Measurements from ENCODE around the gene ASTN2.
"Not testable (repeated sequence)": the region's sequence is repeated elsewhere in the genome, so short reads cannot be mapped to it uniquely, and the experiment has no call there.

ASTN2 gene

GRCh38 chr9:116467740-116468351 lies 947.0 kb downstream of the ASTN2 start:
- DNase-seq: no peak

- no peak for DNase-seq
Observed at GRCh38 chr9:116466271-116467235, 948.3 kb downstream of the ASTN2 start.

DNA sequence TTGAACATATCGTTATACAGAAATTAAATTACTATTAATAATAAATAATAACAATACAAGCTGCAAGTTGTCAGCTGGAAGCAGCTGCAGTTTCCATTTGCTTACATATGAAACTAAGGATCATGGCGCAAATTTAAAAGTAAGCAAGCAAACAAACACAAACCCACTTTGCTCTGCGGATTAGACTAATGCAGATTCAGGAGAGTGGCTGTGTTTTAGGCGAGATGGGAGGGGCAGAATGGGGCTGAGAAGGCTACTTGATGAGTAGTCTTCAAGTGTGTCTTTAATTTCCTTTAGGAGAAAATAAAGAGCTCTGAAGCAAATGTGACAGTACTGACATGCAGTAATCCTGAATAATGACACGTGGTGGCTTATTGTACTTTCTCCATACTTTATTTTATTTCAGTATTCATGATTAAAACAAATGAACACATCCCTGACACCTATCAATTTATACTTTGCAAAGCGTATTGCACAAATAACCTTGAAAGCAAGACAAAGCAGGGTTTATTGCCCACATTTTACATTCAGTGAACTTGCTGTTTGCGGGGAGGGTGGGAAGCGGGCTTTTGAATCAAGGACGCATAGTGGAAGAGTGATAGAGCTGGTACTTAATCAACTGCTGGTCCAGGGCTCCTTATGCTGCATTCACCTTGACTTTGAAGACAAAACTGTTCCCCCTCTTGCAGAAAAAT lies 949.1 kb downstream of the ASTN2 start:
- no peak for DNase-seq

DNA sequence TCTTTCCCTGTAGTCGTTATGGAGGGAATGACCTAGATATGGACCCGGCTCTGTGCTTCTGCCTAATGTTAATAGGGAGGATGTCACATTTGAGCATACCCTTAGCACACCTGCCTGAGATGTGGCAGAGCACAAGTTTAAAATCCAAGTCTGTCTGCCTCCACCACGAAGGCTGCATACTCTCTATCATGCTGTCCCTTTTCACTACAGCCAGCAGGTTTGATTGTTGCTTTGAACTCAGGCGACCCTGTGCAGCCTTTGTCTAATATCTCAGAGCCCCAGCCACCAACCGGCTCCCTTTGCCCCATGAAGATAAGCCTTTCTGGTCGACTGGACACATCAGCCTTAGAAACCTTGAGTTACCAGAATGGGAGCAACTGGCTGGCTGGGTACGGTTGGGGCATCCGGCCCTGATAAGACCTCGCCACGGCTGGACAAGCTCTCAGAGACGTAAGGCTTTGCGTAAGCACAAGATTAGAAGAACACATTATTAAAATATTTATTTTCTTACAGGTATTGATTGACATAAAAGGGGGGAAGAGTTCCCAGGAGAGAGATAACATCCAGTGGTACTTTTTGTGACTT lies 949.8 kb downstream of the ASTN2 start:
- DNase-seq: no peak

- DNase-seq: no peak
Observed at GRCh38 chr9:116464423-116464822, 950.4 kb downstream of the ASTN2 start.

- DNase-seq: no peak
Observed at GRCh38 chr9:116461632-116462031, 953.2 kb downstream of the ASTN2 start.

DNA sequence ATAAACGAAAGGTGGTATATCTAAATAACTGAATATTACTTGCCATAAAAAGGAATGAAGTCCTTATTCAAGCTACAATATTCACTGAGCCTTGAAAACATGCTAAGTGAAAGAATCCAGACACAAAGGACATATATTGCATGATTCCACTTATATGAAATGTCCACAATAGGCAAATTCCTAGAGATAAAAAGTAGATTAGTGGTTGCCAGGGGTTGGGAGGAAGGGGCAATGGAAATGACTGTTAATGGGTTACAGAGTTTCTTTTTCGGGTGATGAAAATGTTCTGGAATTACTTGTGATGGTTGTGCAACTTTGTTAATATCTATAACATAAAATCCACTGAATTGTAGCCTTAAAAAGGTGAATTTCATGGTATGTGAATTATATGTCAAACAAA lies 954.8 kb downstream of the ASTN2 start:
- no peak for DNase-seq

- DNase-seq: no peak
Observed at GRCh38 chr9:116459576-116459975, 955.3 kb downstream of the ASTN2 start.

GRCh38 chr9:116456490-116457088 lies 958.3 kb downstream of the ASTN2 start:
- DNase-seq: no peak

GRCh38 chr9:116454539-116454938 lies 960.3 kb downstream of the ASTN2 start:
- DNase-seq: not testable (repeated sequence)

- no peak for DNase-seq
Observed at GRCh38 chr9:116453785-116454184, 961.1 kb downstream of the ASTN2 start.

- no peak for DNase-seq
Observed at GRCh38 chr9:116452634-116453033, 962.2 kb downstream of the ASTN2 start.

- DNase-seq: no peak
Observed at GRCh38 chr9:116452227-116452626, 962.6 kb downstream of the ASTN2 start.

DNA sequence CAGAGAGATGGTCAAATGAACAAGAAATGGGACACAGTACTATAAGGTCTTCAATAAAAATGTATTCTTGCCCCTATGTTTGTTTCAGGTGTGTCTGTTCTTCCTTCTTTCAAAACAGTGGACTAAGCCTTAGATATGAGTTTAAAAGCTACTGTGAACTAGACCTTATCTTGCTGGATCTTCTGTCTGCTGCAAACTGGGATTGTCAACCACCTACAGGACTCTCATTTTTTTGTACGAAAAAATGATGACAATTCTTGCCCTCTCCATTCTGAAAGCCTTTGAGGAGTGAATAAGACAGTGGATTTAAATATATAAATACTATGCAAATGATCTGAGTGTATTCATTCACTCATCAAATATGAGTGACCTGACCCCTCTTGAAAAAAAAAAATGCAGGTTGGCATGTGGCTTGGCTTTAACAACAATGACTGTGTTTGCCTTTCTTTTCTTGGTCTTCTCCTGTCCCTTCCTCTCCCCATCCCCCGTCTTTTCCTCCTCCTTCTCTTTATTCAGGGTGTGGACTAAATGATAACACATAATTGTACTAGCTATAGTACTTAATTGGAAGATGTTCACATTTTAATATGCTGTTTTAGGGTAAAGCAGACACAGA lies 963.2 kb downstream of the ASTN2 start:
- DNase-seq: no peak

- no peak for DNase-seq
Observed at GRCh38 chr9:116450378-116451139, 964.3 kb downstream of the ASTN2 start.

DNA sequence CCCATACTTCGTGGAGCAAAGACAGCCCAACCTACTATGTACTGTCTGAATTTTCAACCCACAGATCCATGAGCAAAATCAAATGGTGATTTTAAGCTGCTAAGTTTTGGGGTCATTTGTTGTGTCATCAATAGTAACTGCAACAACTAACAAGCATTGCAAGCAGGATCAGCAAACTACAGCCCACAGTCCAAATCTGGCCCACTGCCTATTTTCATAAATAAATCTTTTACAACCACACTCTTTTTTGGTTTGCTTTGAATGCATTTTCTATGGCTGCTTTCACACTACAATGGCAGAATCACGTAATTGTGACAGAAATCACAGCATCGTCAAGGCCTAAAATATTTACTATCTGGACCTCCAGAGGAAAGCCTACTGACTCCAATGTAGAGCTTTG lies 964.9 kb downstream of the ASTN2 start:
- no peak for DNase-seq

GRCh38 chr9:116448431-116448830 lies 966.4 kb downstream of the ASTN2 start:
- no peak for DNase-seq

DNA sequence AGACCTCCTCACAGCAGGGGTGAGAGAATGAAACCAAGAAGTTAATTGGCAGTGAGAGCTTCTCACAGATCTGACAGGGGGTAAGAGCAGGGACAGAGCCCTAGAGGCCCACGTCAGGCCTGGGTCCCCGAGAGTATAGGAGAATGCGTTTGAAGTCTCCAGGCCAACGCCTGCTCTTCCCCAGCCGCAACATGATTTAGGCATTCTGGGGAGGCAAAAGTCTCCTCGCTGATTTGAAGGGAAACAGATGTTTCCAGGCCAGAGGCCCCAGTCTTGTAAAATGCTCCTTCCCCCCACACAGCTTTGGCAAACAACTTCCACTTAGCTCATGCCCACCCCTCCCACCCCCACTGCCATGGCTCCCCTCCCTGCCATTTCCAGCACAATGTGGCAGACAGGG lies 966.9 kb downstream of the ASTN2 start:
- no peak for DNase-seq

DNA sequence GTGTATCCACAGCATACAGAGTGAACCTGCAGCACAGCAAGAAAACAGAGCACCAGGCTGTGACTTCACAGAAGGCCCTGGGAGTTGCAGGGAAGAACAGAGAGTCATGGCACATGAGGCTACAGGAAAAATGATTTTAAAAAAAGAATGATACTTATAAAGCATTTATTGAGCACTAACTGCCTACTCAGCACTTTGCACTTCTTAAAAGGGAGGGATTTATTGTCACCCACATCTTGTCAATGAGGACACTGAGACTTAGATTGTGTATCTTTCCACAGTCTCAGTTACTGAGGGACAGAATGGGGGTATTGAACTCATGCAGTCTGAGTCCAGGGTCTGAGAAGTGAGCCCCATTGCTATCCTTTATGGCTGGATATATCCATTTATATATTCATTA lies 972.3 kb downstream of the ASTN2 start:
- DNase-seq: no peak

DNA sequence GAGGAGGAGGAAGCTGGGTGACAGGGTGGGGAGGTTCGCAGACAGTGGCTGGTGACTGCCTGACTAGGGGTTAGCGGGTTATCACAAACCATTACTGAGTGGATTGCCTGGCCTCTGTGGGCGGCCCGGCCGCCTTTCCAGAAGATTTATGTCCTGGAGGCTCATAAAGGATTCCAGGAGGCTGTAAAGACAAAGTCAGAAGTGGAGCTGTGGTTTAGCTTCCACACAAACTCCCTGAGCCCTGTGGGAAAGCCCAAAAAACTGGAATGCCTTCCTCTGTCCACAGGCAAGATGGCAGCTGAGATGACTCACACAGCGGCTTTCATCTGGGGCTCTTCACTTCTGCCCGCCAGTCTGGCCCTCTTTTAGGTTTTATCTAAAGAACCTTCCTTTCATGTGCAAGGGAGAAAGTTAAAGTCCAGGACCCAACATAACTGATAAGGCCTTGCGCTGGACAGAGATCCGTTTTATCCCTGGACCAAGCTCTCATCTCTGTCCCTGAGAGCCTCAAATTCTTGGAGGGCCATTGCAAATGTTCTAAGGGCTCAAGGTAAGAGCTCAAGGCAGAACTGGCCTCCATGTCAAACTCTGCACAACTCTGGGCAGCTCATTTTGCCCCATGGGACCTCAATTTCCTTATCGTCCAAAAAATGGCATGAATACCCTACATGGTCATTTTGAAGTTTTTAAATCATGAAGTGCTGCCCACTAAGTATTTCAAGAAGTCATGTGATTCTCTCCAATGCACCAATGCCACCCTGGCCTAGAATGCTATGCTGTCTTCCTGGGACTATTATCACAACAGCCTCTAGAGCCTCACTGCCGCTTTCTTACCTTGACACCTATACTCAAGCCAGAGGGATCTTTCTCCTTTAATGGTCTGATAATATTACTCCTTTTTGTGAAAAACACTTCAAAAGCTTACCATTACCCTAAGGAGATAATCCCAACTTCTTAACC lies 977.2 kb downstream of the ASTN2 start:
- DNase-seq: no peak

All from stimulated activated CD4-positive, alpha-beta T cell treated with anti-CD3 and anti-CD28 coated beads, Interleukin-2, amount 100 ng/mL, for 24 hours (primary cell).